Measurements from ENCODE around the gene KRTAP9-2.
"Not testable (repeated sequence)": the region's sequence is repeated elsewhere in the genome, so short reads cannot be mapped to it uniquely, and the experiment has no call there.

Gene KRTAP9-2, protein sequence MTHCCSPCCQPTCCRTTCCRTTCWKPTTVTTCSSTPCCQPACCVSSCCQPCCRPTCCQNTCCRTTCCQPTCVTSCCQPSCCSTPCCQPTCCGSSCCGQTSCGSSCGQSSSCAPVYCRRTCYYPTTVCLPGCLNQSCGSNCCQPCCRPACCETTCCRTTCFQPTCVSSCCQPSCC

DNA sequence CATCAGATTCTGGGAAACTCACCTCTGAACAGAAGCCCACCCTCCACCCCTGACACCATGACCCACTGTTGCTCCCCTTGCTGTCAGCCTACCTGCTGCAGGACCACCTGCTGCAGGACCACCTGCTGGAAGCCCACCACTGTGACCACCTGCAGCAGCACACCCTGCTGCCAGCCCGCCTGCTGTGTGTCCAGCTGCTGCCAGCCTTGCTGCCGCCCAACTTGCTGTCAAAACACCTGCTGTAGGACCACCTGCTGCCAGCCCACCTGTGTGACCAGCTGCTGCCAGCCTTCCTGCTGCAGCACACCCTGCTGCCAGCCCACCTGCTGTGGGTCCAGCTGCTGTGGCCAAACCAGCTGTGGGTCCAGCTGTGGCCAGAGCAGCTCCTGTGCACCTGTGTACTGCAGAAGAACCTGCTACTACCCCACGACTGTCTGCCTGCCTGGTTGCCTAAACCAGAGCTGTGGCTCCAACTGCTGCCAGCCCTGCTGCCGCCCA is at the start of gene KRTAP9-2:
TSS of gene KRTAP9-2 (plus strand) at position 51 of the 498 bp plus-strand sequence. CDS start at position 58, 7 bp downstream.
- H3K9me3 ChIP-seq (ENCODE audit: control insufficient read depth, insufficient read depth, low read length); H3K4me3 ChIP-seq (ENCODE audit: low read depth, low read length); H3K4me1 ChIP-seq (ENCODE audit: control insufficient read depth, insufficient read depth, low read length); H3K9ac ChIP-seq (ENCODE audit: low read depth, low read length); H3K36me3 ChIP-seq (ENCODE audit: control insufficient read depth, insufficient read depth, low read length); H3K27me3 ChIP-seq (ENCODE audit: control insufficient read depth, insufficient read depth, low read length): not testable (repeated sequence)

DNA sequence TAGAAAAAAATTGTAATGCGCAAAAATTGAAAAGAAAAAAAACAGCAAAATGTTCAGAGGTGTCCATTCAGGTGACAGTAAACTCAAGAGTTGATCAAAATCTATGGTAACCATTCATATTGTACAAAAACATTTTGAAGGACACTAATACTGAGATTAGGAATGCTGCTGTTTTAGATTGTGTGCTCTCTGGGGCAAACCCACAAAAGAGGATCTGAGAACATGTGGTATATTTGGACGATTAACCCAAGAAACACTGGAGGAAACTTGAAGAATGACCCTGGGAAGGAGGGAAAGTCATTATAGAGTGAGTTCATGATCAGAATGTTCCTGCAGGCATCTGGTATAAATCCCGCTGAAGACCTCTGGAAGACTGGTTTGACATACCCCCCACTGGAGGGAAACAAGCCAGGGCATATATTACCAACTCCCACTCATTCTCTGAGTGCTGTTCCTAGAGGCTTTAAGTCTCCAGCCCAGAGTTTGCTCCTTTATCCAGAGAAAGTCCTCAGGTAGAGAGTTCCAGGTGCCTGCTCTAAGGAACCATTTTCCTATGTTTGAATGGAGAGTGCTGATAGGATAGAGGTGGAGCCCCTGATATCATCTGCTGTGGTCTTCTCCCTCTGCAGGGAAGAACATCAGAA is 49.6 kb upstream of the KRTAP9-2 start:
- no peak overlapping the region for H3K4me3 ChIP-seq (ENCODE audit: low read depth, low read length)
- H3K36me3 ChIP-seq (ENCODE audit: control insufficient read depth, insufficient read depth, low read length), result no peaks in the 10 kb centered on the region
- H3K4me1 ChIP-seq (ENCODE audit: control insufficient read depth, insufficient read depth, low read length), result no peaks in the 10 kb centered on the region
- H3K9ac ChIP-seq (ENCODE audit: low read depth, low read length), result no peak overlapping the region
- no peaks in the 10 kb centered on the region for H3K27me3 ChIP-seq (ENCODE audit: control insufficient read depth, insufficient read depth, low read length)
- H3K9me3 ChIP-seq (ENCODE audit: control insufficient read depth, insufficient read depth, low read length), result no peaks in the 10 kb centered on the region

DNA sequence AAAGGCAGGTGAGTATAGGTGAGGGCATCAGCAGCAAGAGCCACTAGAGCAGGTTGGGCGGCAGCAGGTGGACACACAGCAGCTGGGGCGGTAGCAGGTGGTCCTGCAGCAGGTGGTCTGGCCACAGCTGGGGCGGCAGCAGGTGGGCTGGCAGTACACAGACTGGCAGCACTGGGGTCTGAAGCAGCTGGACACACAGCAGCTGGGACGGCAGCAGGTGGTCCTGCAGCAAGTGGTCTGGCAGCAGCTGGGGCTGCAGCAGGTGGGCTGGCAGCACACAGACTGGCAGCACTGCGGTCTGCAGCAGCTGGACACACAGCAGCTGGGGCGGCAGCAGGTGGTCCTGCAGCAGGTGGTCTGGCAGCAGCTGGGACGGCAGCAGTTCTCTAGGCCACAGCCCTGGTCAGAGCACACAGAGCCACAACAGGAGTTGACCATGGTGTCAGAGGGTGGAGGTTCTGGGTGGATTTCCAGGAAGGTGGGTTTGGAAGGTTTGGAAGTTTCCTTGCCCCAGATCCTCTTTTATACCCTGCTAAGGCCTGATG is 48.6 kb upstream of the KRTAP9-2 start, which contains the start of gene KRTAP4-2:
TSS of gene KRTAP4-2 (minus strand) at position 495 of the 545 bp plus-strand sequence. CDS start at position 438, 57 bp downstream.
- H3K36me3 ChIP-seq (ENCODE audit: control insufficient read depth, insufficient read depth, low read length), result no peaks in the 10 kb centered on the region
- H3K9ac ChIP-seq (ENCODE audit: low read depth, low read length), result no peak within 1 kb of the TSS
- H3K4me1 ChIP-seq (ENCODE audit: control insufficient read depth, insufficient read depth, low read length), result no peaks in the 10 kb centered on the region
- H3K27me3 ChIP-seq (ENCODE audit: control insufficient read depth, insufficient read depth, low read length), result no peaks in the 10 kb centered on the region
- no peak within 1 kb of the TSS for H3K4me3 ChIP-seq (ENCODE audit: low read depth, low read length)
- no peaks in the 10 kb centered on the region for H3K9me3 ChIP-seq (ENCODE audit: control insufficient read depth, insufficient read depth, low read length)

DNA sequence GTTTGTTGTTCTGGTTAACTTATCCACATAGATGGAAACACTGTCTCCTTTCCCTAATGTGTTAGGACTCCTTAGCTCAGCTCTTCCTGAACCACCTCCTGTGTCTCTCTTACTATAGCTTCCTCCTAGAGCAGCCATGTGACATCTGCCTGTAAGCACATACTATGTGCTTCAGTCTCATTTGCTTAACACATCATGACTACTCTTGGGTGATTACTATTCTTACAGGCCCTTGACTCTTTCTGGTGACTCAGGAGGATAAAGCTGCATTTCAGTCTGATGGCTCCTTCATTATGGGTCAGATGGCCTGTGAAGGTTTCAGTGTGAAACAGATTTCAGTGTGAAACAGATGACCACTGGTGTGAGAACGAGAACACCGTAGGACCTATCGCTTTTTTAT is 48.1 kb upstream of the KRTAP9-2 start:
- no peaks in the 10 kb centered on the region for H3K36me3 ChIP-seq (ENCODE audit: control insufficient read depth, insufficient read depth, low read length)
- no peak overlapping the region for H3K4me3 ChIP-seq (ENCODE audit: low read depth, low read length)
- H3K4me1 ChIP-seq (ENCODE audit: control insufficient read depth, insufficient read depth, low read length), result no peaks in the 10 kb centered on the region
- no peaks in the 10 kb centered on the region for H3K27me3 ChIP-seq (ENCODE audit: control insufficient read depth, insufficient read depth, low read length)
- H3K9me3 ChIP-seq (ENCODE audit: control insufficient read depth, insufficient read depth, low read length), result no peaks in the 10 kb centered on the region
- H3K9ac ChIP-seq (ENCODE audit: low read depth, low read length), result no peak overlapping the region

DNA sequence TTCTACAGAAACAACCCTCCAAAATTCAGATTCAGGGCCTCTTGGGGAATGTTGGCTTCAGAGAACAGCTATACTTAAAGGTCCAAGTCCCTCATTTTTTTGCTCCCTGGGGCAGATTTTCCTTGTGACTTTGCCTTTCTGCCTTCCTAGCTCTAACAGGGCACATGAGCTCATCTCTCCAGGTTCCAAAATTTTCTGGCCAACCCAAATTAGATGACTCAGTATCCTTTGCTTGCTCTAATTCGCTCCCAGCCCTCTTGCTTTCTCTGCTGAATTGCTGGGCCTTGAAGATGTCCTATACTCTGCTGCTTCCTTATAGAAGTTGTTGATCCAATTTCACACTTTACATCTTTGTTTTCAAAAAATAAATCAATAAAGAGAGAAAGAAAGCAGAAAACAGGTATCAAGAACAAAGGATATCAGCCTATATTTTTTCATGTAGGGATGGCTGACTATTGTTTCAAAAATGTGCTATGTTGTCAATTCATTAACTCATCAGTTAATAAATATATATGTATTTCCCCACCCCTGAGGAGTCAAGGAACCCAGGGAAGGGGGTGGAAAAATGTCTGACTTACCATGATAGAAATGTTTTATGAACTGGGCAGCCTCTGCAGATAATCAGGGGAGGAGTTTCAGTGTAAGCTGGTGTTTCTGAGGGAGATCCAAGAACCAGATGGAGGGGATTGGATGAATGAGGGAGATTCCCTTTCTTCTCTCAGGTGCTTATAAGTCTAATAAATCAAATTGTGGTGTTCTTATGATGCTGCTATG is 47.4 kb upstream of the KRTAP9-2 start:
- Histone ChIP-seq H3K4me3 (ENCODE audit: low read depth, low read length) (no peak overlapping the region), H3K4me1 (ENCODE audit: control insufficient read depth, insufficient read depth, low read length) (no peaks in the 10 kb centered on the region), H3K36me3 (ENCODE audit: control insufficient read depth, insufficient read depth, low read length) (no peaks in the 10 kb centered on the region), H3K27me3 (ENCODE audit: control insufficient read depth, insufficient read depth, low read length) (no peaks in the 10 kb centered on the region), H3K9ac (ENCODE audit: low read depth, low read length) (no peak overlapping the region), H3K9me3 (ENCODE audit: control insufficient read depth, insufficient read depth, low read length) (no peaks in the 10 kb centered on the region)

DNA sequence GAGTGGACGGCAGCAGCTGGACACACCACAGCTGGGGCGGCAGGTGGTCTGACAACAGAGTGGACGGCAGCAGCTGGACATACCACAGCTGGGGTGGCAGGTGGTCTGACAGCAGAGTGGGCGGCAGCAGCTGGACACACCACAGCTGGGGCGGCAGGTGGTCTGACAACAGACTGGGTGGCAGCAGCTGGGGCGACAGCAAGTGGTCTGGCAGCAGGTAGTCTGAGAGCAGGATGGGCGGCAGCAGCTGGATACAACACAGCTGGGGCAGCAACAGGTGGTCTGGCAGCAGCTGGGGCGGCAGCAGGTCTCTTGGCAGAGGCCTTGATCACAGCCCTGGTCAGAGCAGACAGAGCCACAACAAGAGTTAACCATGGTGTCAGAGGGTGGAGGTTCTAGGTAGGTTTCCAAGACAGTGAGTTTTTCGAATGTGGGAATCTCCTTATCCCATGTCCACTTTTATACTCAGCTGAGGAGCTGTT is 41.9 kb upstream of the KRTAP9-2 start, which contains the start of gene KRTAP4-1:
TSS of gene KRTAP4-1 (minus strand) at position 432 of the 482 bp plus-strand sequence. CDS start at position 375, 57 bp downstream.
- Histone ChIP-seq H3K4me3 (ENCODE audit: low read depth, low read length) (no peak within 1 kb of the TSS), H3K36me3 (ENCODE audit: control insufficient read depth, insufficient read depth, low read length) (no peaks in the 10 kb centered on the region), H3K9me3 (ENCODE audit: control insufficient read depth, insufficient read depth, low read length) (no peaks in the 10 kb centered on the region), H3K4me1 (ENCODE audit: control insufficient read depth, insufficient read depth, low read length) (no peaks in the 10 kb centered on the region), H3K9ac (ENCODE audit: low read depth, low read length) (no peak within 1 kb of the TSS), H3K27me3 (ENCODE audit: control insufficient read depth, insufficient read depth, low read length) (no peaks in the 10 kb centered on the region)

DNA sequence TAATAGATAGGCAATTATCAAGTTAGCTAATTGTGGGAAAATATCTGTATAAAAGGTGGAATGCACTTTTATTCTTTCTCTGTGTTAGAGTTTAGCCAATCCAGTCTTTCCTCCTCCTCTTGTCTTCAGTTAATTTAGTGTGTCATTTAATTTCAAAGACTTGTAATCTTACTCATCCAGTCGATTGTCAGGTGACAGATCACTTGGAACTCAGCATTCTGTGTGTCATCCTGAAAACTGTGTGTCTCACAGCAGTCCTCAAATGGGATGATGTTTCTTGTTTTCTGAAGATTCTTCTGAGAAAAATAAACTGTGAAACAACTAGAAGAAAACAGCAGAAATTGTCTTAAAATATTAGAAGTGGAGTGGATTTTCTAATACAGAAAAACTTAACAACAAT is 41.4 kb upstream of the KRTAP9-2 start:
- Histone ChIP-seq H3K9me3 (ENCODE audit: control insufficient read depth, insufficient read depth, low read length) (no peaks in the 10 kb centered on the region), H3K9ac (ENCODE audit: low read depth, low read length) (no peak overlapping the region), H3K36me3 (ENCODE audit: control insufficient read depth, insufficient read depth, low read length) (no peaks in the 10 kb centered on the region), H3K27me3 (ENCODE audit: control insufficient read depth, insufficient read depth, low read length) (no peaks in the 10 kb centered on the region), H3K4me1 (ENCODE audit: control insufficient read depth, insufficient read depth, low read length) (no peaks in the 10 kb centered on the region), H3K4me3 (ENCODE audit: low read depth, low read length) (no peak overlapping the region)

DNA sequence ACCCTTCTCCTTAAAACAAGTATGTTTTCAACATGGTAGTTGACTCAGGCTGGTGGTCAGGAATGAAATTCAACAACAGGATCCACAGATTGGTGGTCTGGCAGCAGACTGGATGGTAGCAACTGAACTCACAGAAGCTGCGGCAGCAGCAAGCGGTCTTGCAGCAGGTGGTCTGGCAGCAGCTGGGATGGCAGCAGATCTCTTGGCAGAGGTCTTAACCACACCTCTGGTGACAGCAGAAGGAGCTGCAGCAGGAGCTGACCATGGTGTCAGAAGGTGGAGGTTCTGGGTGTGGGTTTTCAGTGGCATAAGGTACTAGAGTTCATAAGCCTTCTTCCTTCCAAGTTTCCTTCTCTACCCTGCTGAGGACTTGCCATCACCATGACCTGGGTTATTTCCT is 39.6 kb upstream of the KRTAP9-2 start:
- H3K4me3 ChIP-seq (ENCODE audit: low read depth, low read length), result no peak overlapping the region
- H3K9me3 ChIP-seq (ENCODE audit: control insufficient read depth, insufficient read depth, low read length), result no peaks in the 10 kb centered on the region
- no peaks in the 10 kb centered on the region for H3K4me1 ChIP-seq (ENCODE audit: control insufficient read depth, insufficient read depth, low read length)
- no peaks in the 10 kb centered on the region for H3K36me3 ChIP-seq (ENCODE audit: control insufficient read depth, insufficient read depth, low read length)
- H3K9ac ChIP-seq (ENCODE audit: low read depth, low read length), result no peak overlapping the region
- no peaks in the 10 kb centered on the region for H3K27me3 ChIP-seq (ENCODE audit: control insufficient read depth, insufficient read depth, low read length)

DNA sequence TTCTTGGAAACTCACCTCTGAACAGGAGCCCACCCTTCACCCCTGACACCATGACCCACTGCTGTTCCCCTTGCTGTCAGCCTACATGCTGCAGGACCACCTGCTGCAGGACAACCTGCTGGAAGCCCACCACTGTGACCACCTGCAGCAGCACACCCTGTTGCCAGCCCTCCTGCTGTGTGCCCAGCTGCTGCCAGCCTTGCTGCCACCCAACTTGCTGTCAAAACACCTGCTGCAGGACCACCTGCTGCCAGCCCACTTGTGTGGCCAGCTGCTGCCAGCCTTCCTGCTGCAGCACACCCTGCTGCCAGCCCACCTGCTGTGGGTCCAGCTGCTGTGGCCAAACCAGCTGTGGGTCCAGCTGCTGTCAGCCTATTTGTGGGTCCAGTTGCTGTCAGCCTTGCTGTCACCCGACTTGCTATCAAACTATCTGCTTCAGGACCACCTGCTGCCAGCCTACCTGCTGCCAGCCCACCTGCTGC is 36.6 kb upstream of the KRTAP9-2 start, which contains the start of gene KRTAP9-1:
TSS of gene KRTAP9-1 (plus strand) at position 51 of the 482 bp plus-strand sequence. CDS start at position 51, 0 bp downstream.
- not testable (repeated sequence) for H3K9me3 ChIP-seq (ENCODE audit: control insufficient read depth, insufficient read depth, low read length); H3K9ac ChIP-seq (ENCODE audit: low read depth, low read length); H3K27me3 ChIP-seq (ENCODE audit: control insufficient read depth, insufficient read depth, low read length); H3K36me3 ChIP-seq (ENCODE audit: control insufficient read depth, insufficient read depth, low read length); H3K4me1 ChIP-seq (ENCODE audit: control insufficient read depth, insufficient read depth, low read length); H3K4me3 ChIP-seq (ENCODE audit: low read depth, low read length)

DNA sequence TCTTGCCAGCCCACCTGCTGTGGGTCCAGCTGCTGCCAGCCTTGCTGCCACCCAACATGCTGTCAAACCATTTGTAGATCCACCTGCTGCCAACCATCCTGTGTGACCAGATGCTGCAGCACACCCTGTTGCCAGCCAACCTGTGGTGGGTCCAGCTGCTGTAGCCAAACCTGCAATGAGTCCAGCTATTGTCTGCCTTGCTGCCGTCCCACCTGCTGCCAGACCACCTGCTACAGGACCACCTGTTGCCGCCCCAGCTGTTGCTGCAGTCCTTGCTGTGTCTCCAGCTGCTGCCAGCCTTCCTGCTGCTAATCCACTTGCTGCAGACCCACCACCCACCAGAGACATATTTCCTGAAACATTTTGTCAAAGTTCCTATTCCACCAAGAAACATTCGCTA is 36.1 kb upstream of the KRTAP9-2 start:
- H3K27me3 ChIP-seq (ENCODE audit: control insufficient read depth, insufficient read depth, low read length), result no peaks in the 10 kb centered on the region
- H3K36me3 ChIP-seq (ENCODE audit: control insufficient read depth, insufficient read depth, low read length), result no peaks in the 10 kb centered on the region
- no peak overlapping the region for H3K4me3 ChIP-seq (ENCODE audit: low read depth, low read length)
- H3K4me1 ChIP-seq (ENCODE audit: control insufficient read depth, insufficient read depth, low read length), result no peaks in the 10 kb centered on the region
- no peak overlapping the region for H3K9ac ChIP-seq (ENCODE audit: low read depth, low read length)
- H3K9me3 ChIP-seq (ENCODE audit: control insufficient read depth, insufficient read depth, low read length), result no peaks in the 10 kb centered on the region

DNA sequence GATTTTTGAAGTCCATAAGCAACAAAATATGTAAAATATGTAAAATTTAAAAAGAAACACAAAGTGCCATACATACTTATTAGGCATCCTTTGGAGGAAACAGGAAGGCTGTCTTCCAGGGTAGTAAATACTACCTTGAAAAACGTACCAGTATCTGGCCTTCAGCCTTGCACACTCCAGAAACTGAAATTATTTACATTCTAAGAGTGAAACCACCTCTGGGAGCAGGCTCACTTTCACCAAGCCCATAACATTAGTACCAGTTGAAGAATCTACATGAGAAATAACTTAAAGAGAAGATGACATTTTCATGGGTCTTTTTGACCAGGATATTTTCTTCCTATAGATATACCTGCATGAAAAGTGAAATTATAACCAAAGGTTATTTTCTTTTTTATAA is 30.4 kb upstream of the KRTAP9-2 start:
- H3K4me3 ChIP-seq (ENCODE audit: low read depth, low read length), result no peak overlapping the region
- no peaks in the 10 kb centered on the region for H3K4me1 ChIP-seq (ENCODE audit: control insufficient read depth, insufficient read depth, low read length)
- no peaks in the 10 kb centered on the region for H3K36me3 ChIP-seq (ENCODE audit: control insufficient read depth, insufficient read depth, low read length)
- no peaks in the 10 kb centered on the region for H3K9me3 ChIP-seq (ENCODE audit: control insufficient read depth, insufficient read depth, low read length)
- no peaks in the 10 kb centered on the region for H3K27me3 ChIP-seq (ENCODE audit: control insufficient read depth, insufficient read depth, low read length)
- H3K9ac ChIP-seq (ENCODE audit: low read depth, low read length), result no peak overlapping the region

Measured in iPS-15b (cell line).